Measurements from ENCODE around the gene MYL5. TPM values are rescaled to one million over a fixed set of nuclear protein-coding genes. Genes with fewer than 3 reads are reported as not detected.
"Not testable (repeated sequence)": the region's sequence is repeated elsewhere in the genome, so short reads cannot be mapped to it uniquely, and the experiment has no call there.

MYL5 gene, protein sequence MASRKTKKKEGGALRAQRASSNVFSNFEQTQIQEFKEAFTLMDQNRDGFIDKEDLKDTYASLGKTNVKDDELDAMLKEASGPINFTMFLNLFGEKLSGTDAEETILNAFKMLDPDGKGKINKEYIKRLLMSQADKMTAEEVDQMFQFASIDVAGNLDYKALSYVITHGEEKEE
- total RNA-seq = 5.9 and 14.4 TPM in 2 replicates

DNA sequence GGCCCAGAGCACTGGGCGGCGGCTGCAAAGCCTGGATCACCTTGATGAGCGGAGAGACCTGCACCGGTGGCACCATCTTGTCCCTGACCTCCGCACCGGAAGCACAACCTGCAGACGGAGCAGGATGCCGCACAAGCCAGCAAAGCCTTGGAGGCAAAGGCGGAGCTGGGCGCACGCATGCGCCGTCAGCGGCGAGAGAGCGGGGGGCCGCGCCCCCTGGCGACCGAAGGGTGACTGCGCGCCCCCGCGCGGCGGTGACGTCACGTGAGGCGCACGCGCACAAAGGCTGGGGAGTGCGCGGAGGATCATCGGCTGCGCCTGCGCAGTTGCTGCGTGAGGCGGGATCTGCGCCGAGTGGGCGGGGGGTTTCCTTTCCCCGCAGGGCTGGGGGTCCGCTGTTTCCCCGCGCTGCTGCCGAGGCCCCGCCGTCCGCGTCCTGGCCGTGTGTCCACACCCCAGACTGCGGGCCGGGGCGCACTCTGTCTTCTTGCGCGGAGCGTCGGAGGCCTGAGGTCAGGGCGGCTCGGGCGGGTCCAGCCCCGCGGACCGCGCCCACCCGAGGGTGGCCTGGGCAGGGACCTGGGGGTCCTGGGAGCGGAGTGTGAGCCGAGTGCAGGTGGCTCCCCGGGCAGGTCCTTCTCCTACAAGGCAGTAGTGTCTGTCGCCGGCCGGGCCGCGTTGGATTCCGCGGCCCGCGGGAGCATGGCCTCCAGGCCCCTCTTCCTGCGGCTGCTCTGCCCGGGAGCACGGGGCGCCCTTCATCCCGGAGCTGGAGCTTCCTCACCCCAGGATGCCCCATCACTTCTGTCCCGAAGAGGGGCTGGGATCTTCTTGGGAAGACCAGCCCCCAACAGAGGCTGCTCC, at the start of gene MYL5, which contains the start of gene ATP5ME:
MYL5 (plus strand) TSS at position 371 of the 864 bp plus-strand sequence. CDS start 3,485 bp downstream, outside the sequence.
ATP5ME (minus strand) TSS at position 105 of the 864 bp plus-strand sequence; CDS start at position 76, 29 bp downstream.
- DNase-seq (ENCODE audit: extremely low read depth, low read depth, low spot score) = peak; percentile 67

DNA sequence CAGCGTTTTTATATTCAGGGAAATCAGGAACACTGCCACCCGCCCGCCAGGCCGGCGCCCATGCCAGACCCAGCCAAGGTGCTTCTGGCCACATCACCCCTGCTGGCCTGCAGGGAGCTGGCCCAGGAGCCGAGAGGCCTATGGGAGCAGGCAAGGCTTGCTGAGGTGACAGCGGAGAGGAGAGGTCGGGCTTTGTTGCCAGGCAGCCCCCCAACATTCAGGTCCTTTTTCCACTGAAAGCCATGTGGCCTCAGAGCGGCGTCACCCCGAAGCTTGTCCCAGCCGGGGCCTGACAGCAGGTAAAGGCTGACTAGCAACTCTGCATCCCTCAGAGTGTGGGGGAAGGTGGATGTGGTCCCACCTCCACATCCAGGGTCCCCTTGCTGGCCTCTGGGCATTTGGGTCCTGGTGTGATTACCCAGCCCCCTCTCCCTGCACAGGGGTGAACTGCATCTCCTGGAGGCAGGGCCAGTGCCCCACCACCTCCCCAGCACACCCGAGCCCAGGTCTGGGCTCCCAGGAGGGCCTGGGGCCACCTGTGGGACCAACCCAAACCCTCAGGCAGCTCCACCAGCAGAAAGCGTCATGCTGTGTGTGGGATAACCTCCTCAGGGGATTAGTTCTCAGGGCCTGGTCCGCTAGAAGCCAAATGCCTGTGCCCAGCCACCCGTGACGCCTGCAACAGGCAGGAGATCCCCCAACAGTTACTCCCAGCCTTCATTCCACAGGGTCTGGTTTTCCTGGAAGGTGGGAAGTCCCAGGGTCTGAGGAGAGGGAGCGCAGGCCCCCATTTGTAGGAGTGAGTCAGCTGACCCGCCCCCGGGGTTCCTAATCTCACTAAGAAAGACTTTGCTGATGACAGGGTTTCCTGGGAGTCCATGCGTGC, 49.4 kb upstream of the MYL5 start, which contains the start of gene PDE6B:
PDE6B (plus strand) TSS at position 869 of the 886 bp plus-strand sequence. CDS start 54 bp downstream, outside the sequence.
- DNase-seq (ENCODE audit: extremely low read depth, low read depth, low spot score) = no peak

DNA sequence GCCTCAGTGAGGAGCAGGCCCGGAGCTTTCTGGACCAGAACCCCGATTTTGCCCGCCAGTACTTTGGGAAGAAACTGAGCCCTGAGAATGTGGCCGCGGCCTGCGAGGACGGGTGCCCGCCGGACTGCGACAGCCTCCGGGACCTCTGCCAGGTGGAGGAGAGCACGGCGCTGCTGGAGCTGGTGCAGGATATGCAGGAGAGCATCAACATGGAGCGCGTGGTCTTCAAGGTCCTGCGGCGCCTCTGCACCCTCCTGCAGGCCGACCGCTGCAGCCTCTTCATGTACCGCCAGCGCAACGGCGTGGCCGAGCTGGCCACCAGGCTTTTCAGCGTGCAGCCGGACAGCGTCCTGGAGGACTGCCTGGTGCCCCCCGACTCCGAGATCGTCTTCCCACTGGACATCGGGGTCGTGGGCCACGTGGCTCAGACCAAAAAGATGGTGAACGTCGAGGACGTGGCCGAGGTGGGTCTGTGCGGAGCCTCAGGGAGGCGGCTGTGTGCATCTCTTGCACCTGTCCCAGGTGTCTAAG, 48.6 kb upstream of the MYL5 start:
- no peak for DNase-seq (ENCODE audit: extremely low read depth, low read depth, low spot score)

DNA sequence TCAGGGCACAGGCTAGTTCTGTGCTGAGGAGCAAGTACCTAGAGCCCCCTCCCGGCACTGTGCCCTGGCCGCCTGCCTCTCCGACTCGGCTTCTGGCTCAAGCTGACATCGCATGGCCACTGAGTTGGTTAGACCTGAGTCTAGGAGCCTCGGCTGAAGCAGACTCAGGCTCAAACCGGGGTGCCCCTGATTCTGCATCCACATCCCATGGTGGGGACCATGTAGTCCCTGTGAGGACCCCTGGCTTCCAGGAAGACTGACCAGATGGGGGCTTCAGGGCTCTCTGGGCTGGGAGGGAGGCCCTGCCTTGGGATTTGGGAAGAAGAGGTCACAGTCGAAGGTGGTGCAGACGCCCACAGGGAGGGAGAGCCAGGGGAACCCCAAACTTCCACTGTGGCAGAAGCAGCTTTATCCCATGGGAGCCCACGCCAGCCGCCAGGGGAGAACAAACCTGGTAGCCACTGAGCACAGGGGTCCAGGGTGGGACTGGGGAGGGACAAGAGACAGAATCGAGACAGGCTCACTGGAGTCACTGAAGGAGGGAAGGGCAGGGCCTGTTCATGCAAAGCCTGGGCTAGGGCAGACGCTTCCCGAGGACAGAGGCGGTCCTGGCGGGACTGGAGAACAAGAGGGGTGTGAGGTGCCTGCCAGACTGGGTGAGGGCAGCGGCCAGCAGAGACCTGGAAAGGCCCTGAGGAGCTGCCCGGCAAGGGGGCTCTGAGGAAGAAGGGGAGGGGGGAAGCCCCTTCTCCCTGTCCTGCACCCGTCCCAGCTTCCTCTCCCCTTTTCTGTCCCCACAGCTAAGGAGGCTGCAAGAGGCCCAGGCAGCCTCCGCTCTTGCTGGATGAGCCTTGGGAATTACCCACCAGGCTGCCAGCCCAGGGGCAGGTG, 47.9 kb upstream of the MYL5 start:
- no peak for DNase-seq (ENCODE audit: extremely low read depth, low read depth, low spot score)

DNA sequence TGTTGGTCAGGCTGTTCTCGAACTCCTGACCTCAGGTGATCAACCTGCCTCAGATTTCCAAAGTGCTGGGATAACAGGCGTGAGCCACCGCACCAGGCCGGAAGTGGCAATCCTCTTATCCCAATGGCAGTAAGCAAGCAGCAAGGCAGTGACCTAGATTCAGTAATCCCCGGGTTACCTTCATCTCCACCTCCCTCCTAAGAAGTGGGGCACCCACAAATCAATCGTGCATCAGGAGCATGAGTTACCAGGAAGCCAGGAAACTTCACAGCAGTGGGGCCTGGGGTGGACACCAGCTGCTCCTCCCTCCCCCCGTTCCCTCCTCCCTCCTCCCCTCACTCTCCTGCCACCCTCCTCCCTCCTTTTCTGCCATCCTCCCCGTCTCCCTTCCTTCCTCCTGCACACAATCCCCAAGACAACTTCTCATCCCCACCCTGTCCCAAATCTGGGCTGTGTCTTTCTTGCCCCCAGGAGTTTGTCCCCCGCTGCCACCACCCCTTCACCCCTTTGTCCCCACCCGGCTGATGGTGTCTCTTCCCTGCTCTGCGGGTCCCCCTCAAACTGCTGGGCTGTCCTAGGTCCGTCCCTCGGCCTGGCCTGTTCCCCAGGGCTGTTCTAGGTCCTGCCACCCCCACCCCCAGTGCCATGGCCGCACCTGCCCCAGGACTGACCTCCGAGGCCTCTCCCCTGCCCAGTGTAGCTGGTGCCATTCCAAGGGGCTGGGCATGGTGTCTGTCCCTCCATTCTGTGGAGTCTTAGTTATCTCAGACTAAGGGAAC, 46.8 kb upstream of the MYL5 start:
- DNase-seq (ENCODE audit: extremely low read depth, low read depth, low spot score) = no peak

DNA sequence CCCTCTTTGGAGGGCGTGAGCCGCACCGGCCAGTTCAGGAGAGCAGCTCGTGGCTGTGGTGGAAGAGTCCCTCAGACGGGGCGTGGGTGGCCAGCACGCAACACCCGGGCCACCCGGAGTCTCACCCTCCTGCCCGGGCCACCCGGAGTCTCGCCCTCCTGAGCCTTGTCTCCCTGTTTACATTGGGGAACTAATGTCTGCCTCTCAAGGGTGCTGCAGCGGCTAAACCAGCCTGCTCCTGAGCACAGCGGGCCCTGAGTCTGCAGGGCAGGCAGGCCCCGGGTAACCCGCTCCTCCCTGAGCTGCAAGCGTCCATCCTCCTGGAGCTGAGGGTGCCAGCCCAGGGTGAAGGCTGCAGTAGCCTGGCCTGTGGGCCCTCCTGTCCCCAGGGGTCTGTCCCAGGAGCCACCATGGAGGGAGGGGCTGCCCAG, 46.0 kb upstream of the MYL5 start:
- DNase-seq (ENCODE audit: extremely low read depth, low read depth, low spot score) = no peak

DNA sequence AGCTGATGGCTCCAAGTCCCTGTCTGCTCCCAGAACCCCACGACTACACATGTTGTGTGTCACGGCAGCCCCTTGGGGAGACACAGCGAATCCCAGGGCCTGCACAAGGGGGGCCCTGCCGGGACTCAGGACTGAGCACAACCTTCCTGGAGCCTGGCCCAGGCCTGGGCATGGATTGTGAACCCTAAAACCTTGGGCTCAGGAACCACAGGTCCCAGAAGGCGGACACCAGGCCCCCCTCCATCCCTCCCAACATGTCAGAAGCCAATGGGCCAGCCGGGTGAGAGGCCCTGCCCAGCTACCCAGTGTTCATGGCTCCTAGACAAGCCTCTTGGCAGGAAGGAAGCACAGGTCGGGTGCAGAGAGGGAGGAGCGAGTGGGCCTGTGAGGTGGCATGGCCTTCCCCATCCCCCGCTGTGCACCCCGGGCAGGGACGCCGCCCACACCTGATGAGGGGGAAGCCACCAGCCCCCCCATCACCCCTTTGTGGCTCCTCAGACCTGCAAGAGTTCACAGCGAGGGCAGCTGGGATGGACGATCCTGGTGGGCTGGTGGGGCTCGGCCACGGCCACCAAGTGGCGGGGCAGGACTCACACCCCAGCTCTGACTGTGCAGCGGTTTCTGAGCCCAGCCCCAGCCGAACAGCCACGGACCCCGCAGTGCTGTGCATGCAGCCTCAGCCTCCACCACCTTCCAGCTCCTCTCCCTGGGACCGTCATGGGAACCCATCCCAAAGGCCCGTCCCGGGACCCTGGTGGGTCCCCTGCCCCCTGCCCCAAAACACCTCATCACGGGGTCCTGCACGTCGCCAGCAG, 45.3 kb upstream of the MYL5 start:
- DNase-seq (ENCODE audit: extremely low read depth, low read depth, low spot score) = no peak

DNA sequence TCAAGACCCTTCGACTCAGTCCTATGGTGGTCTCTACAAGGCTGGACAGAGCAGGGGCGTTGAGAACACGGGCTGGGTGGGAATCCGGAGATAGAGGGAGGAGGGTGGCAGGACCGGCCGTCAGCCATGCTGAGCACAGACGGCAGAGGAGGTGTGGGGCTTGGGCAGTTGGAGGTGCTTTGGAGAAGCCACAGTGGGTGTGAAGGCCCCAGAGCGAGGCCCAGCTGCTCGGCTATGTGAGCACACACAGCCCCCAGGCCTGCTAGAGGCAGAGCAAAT, 44.8 kb upstream of the MYL5 start:
- DNase-seq (ENCODE audit: extremely low read depth, low read depth, low spot score) = no peak

DNA sequence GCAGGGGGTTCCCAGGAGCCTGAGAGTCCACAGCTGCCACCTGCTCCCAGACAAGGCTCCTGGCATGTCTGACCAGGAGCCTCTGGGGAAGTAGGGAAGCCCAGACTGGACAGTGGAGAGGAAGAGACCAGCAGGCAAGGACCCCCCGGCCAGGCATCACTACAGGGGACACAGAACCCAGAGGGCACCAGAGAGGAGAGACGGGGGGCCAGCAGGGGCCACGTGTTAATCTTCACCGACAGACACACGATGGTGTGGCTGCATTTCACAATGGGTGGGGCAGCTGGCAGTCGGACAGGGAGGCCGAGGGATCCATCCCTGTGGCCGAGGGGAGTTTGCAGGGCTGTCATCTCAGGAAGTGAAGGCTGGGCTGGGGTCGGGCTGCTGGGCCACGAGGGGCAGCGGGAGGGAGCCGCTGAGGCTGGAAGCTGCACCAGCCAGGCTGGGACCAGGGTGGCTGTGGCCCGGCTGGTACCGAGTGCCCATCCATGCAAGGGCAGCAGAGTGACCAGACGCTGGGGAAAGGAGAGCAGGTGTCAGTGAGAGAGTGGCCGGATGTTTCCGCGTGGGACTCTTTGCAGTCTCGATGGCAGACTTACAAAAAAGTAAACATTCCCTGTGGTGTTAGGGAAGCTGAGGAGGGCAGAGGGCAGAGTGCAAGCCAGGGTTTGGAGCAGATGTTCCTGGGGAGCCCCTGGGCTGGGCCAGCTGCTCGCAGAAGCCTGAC, 44.3 kb upstream of the MYL5 start:
- no peak for DNase-seq (ENCODE audit: extremely low read depth, low read depth, low spot score)

DNA sequence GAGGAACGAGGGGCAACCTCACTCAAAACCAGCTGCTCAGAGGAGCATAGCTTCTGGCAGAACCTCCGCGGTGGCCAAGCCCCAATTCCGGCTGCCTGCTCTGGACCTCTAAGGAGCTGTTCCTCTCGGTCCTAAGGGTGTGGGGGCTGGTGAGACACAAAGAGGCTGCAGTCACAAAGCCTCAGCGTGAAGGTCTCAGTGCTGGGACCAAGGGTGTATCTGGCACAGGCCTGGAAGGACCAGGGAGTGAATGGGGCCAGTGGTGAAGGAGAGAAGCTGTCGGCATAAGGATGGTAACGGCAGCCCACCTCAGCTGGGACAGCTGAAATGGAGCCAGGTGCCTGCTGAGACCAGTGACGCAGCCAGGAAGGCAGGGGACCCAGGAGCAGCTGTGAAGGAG, 43.7 kb upstream of the MYL5 start:
- DNase-seq (ENCODE audit: extremely low read depth, low read depth, low spot score) = no peak

DNA sequence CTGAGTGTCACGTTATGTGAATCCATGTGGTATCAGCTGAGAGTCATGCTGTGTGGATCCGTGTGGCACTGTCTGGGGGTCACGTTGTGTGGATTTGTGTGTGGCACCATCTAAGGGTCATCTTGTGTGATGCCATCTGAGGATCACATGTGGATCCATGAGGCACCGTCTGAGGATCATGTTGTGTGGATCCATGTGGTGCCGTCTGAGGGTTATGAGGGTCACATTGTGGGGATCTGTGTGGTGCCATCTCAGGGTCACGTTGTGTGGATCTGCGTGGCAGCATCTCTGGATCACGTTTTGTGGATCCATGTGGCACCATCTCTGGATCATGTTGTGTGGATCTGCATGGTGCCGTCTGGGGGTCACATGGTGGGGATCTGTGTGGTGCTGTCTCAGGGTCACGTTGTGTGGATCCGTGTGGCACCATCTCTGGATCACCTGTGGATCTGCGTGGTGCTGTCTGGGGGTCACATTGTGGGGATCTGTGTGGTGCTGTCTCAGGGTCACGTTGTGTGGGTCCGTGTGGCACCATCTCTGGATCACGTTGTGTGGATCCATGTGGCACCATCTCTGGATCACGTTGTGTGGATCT, 42.0 kb upstream of the MYL5 start:
- no peak for DNase-seq (ENCODE audit: extremely low read depth, low read depth, low spot score)

DNA sequence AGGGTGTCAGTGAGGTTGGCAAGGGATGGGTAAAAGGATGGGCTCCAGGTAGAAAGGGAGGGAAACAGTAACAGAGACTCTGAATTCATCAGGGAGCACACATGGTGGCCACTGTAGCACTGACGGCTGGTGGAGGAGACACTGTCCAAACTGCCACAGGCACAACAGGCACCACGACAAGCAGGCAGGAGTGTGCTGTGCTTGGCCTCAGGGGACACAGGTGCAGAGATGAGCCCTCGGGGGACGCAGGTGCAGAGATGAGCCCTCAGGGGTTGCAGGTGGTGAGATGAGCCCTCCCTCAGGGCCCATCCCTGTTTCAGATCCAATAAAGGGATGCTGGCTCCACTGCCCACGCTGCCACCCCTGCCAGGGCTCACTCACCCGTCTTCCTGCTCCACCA, 41.4 kb upstream of the MYL5 start:
- no peak for DNase-seq (ENCODE audit: extremely low read depth, low read depth, low spot score)

DNA sequence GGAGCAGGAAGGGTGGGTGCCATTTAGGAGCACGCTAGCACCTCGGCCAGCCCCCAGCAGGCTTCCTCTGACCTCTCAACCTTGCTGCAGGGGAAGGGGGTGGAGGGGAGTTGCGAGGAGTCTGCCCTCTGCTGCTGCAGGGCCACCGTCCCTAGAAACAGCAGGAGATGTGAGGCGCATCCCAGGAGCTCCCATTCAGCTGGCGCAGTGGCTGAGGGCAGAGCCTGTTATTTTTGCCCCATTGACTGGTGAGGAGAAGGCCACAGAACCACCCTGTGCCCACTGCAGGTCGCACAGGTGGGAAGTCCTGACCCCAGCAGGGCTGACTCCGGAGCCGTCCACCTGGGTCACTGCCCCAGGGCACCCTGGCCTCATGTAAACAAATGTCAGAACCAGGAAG, 40.9 kb upstream of the MYL5 start:
- DNase-seq (ENCODE audit: extremely low read depth, low read depth, low spot score) = no peak

DNA sequence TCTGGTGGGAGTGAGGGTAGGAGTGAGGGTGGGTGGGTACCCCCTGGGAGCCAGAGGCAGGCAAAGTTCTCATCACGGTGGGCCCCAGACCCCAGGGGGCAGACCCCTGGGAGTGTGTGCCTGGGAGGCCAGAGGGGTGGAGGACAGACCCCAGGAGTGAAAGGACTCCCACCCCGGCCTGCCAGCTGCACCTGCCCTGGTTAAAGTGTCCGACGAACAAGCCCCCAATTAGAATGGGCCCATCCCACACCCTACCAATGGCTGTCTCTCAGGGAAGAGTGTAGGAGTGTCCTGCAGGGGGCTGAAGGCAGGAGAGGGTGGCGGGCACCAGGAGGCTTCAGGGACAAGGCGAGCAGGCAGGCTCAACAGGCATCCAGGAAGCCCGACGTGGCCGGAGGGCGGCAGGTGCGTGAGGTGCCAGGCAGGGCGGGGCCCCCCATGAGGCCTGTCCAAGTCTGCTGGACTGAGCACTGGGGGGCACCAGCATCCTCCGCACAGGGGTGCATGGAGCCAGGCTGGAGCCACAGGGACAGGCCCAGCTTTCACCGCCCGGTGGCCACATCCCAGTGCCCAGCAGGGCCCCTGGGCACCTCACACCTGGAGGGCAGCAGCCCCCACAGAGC, 40.3 kb upstream of the MYL5 start:
- no peak for DNase-seq (ENCODE audit: extremely low read depth, low read depth, low spot score)

DNA sequence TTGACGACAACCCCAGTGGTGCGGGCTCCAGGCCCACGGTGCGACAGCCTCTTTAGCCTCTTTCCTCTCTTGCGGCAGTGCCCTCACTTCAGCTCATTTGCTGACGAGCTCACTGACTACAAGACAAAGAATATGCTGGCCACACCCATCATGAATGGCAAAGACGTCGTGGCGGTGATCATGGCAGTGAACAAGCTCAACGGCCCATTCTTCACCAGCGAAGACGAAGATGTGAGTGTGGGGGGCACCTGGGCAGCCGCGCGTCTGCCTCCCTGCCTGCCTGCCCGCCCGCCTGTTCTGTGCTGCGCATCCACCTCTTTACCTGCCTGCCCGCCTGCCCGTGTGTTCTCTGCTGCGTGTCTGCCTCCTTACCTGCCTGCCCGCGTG, 39.8 kb upstream of the MYL5 start:
- no peak for DNase-seq (ENCODE audit: extremely low read depth, low read depth, low spot score)

DNA sequence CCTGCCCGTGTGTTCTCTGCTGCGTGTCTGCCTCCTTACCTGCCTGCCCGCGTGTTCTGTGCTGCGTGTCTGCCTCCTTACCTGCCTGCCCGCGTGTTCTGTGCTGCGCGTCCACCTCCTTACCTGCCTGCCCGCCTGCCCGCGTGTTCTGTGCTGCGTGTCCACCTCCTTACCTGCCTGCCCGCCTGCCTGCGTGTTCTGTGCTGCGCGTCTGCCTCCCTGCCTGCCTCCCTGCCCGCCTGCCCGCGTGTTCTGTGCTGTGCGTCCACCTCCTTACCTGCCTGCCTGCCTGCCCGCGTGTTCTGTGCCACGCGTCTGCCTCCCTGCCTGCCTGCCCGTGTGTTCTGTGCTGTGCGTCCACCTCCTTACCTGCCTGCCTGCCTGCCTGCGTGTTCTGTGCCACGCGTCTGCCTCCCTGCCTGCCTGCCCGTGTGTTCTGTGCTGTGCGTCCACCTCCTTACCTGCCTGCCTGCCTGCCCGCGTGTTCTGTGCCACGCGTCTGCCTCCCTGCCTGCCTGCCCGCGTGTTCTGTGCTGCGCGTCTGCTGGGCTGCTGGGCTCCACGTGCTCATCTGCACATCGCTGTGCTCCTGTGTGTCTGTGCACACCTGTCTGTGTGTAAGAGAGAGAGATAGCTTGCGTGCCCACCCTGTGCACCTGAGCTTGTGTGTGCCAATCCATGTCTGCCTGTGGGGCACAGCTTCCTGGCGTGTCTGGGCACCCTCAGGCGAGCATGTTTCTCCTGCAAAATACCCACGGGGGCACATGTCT, 39.1 kb upstream of the MYL5 start:
- not testable (repeated sequence) for DNase-seq (ENCODE audit: extremely low read depth, low read depth, low spot score)

Data from glomerular endothelial cell (primary cell).